Panc1 (cell line): ENCODE results near the gene NOTCH3. TPM values are rescaled to one million over a fixed set of nuclear protein-coding genes. Genes with fewer than 3 reads are reported as not detected.
A peak's percentile ranks its signal among the peaks of the same experiment; 100 is the strongest.

Source experiments
- ATAC-seq: fragments of 200-7000 bp; cut with Tn5 transposase; 2 replicates; pipeline ENCODE4 v1.9.1; 2020; ENCODE audit warnings: mild to moderate bottlenecking, moderate library complexity
- BruUV-seq: library from RNA; stranded (reverse); fragments of 400-500 nt; replicated peaks from 2 replicates; lab custom pipeline; 2021; lab: Mats Ljungman, UMichigan
- CTCF ChIA-PET: fragments of 300-600 bp; sonication (Branson Sonifier 250); formaldehyde crosslinking; loops from one replicate; lab custom pipeline; 2022; ENCODE audit warnings: antibody characterized with exemption; lab: Charles Lee
- POLR2A ChIA-PET: fragments of 300-600 bp; sonication (Branson Sonifier 250); formaldehyde crosslinking; loops from one replicate; lab custom pipeline; 2022; ENCODE audit warnings: antibody characterized with exemption; lab: Charles Lee
- DNase-seq: peaks from one replicate; pipeline ENCODE4 v3.0.0-alpha.2; 2010; ENCODE audit warnings: low read depth, low spot score
- H3K27ac ChIP-seq: 2 replicates; pipeline ENCODE4 v1.5.1; 2011; ENCODE audit warnings: mild to moderate bottlenecking, low read length, inconsistent platforms
- H3K27me3 ChIP-seq: fragments of 200-500 bp; sonication (Bioruptor generic); 2 replicates; pipeline ENCODE4 v1.6.0; 2014; ENCODE audit warnings: low read length, inconsistent platforms; ENCODE audit not compliant: control insufficient read depth, insufficient read depth
- H3K36me3 ChIP-seq: fragments of 200-500 bp; sonication (Bioruptor generic); 2 replicates; pipeline ENCODE4 v1.5.1; 2014; ENCODE audit warnings: inconsistent platforms, mild to moderate bottlenecking, low read length, moderate library complexity; ENCODE audit not compliant: control insufficient read depth, insufficient read depth
- H3K4me1 ChIP-seq: 2 replicates; pipeline ENCODE4 v1.5.1; 2011; ENCODE audit warnings: inconsistent platforms, mild to moderate bottlenecking, low read length, moderate library complexity; ENCODE audit not compliant: control insufficient read depth, insufficient read depth
- H3K4me3 ChIP-seq, 2 experiments: 2 replicates each; pipeline ENCODE4 v1.5.1; 2011 to 2012; ENCODE audit warnings: low read depth in 2 of 2, low read length in 2 of 2, mild to moderate bottlenecking in 2 of 2, inconsistent platforms in 1 of 2, moderate library complexity in 1 of 2
- H3K9me3 ChIP-seq: fragments of 200-500 bp; sonication (Bioruptor generic); 2 replicates; pipeline ENCODE4 v1.5.1; 2014; ENCODE audit warnings: low read depth, mild to moderate bottlenecking, inconsistent platforms, low read length, moderate library complexity; ENCODE audit not compliant: control insufficient read depth, insufficient read depth
- POLR2AphosphoS5 ChIP-seq: IDR thresholded peaks from 2 replicates; pipeline ENCODE4 v1.6.1; 2012; ENCODE audit warnings: mild to moderate bottlenecking, low read depth, low read length, moderate library complexity
- REST ChIP-seq, 2 experiments: IDR thresholded peaks; 2 replicates each; pipeline ENCODE4 v1.6.1; 2011 to 2012; ENCODE audit warnings: low read depth in 2 of 2, control low read depth in 1 of 2, low read length in 1 of 2, mild to moderate bottlenecking in 1 of 2, moderate library complexity in 1 of 2; ENCODE audit not compliant: insufficient read depth in 1 of 2
- SIN3A ChIP-seq: IDR thresholded peaks from 2 replicates; pipeline ENCODE4 v1.6.1; 2012; ENCODE audit warnings: low read depth, mild to moderate bottlenecking, low read length, moderate library complexity, borderline replicate concordance; ENCODE audit not compliant: insufficient read depth
- TCF7L2 ChIP-seq: IDR thresholded peaks from 2 replicates; pipeline ENCODE4 v1.6.1; 2011; ENCODE audit warnings: mild to moderate bottlenecking, low read depth, low read length, inconsistent platforms
- in situ Hi-C: cut with HindIII; loops from 2 replicates; pipeline ENCODE4 v1.10.0; 2016; ENCODE audit warnings: low sequenced_read_pairs, low pct_unique_long_range_greater_than_20kb
- intact Hi-C: fragments of 100-400 bp; cut with micrococcal nuclease; formaldehyde crosslinking; loops from one replicate; pipeline ENCODE4 v1.10.0; 2022; ENCODE audit not compliant: unreplicated experiment
- total RNA-seq: library from RNA; stranded (reverse); gene quantifications from one replicate; pipeline ENCODE4 v1.2.1, GENCODE V29; 2021; ENCODE audit not compliant: unreplicated experiment
- TF ChIP-seq, protein P1 (sequence below): fragments of 450-650 bp; IDR thresholded peaks from 2 replicates; pipeline ENCODE4 v1.5.1; 2017; ENCODE audit warnings: mild to moderate bottlenecking

The NOTCH3 gene
- total RNA-seq, 1 experiment from 2014 or later, result 5.3 TPM

GRCh38 chr19:15115080-15115479 lies 85.7 kb downstream of the NOTCH3 start:
- H3K27ac ChIP-seq, result no peak overlapping the region
- no TSS peak for BruUV-seq
- intact Hi-C loops (no loop called here), in situ Hi-C loops (no loop called here)
- H3K9me3 ChIP-seq, result no peaks in the 10 kb centered on the region
- no peaks in the 10 kb centered on the region for H3K4me1 ChIP-seq
- no peaks in the 10 kb centered on the region for H3K36me3 ChIP-seq
- H3K4me3 ChIP-seq, result no peak overlapping the region
- POLR2A ChIA-PET, result no interaction called here
- TF ChIP-seq TCF7L2 (no peak), POLR2AphosphoS5 (no peak), SIN3A (no peak), REST (IDR thresholded peaks at IDR 0.05; ENCODE audit: insufficient read depth in 1 of 2, low read depth in 2 of 2, low read length in 1 of 2) (no peak)
- TF ChIP-seq, protein P1, sequence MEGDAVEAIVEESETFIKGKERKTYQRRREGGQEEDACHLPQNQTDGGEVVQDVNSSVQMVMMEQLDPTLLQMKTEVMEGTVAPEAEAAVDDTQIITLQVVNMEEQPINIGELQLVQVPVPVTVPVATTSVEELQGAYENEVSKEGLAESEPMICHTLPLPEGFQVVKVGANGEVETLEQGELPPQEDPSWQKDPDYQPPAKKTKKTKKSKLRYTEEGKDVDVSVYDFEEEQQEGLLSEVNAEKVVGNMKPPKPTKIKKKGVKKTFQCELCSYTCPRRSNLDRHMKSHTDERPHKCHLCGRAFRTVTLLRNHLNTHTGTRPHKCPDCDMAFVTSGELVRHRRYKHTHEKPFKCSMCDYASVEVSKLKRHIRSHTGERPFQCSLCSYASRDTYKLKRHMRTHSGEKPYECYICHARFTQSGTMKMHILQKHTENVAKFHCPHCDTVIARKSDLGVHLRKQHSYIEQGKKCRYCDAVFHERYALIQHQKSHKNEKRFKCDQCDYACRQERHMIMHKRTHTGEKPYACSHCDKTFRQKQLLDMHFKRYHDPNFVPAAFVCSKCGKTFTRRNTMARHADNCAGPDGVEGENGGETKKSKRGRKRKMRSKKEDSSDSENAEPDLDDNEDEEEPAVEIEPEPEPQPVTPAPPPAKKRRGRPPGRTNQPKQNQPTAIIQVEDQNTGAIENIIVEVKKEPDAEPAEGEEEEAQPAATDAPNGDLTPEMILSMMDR, result no peak
- CTCF ChIA-PET, result interaction anchor here (0.5 kb wide), 1 partner anchor 23 kb away, joined by 10 read pairs; no protein-coding TSS in a partner anchor
- H3K27me3 ChIP-seq, result no peaks in the 10 kb centered on the region
- DNase-seq, result no peak
- ATAC-seq, result peak; percentile 43; the same call in 1 of the 2 replicates

DNA sequence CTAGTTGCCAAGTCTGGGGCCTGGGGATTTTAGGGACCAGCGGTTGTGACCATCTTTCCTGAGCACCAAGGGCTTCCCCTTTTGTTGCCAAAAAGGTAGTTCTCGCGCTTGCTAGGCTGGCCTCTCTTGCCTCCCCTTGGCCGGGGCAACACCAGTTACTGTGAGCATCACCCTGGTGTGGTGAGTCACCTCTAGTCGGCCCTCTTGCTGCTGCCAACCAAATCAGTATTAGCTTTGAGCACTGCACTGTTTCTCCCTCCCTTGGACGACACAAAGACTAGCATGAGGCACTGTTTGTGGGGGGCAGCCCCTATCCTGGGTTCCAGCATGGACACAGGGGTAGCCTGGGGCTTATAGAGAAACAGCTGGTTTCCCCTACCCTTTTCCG lies 86.6 kb downstream of the NOTCH3 start:
- DNase-seq (no peak), ATAC-seq (peak; percentile 62)
- no peaks in the 10 kb centered on the region for H3K27me3 ChIP-seq
- CTCF ChIA-PET, result no interaction called here
- no peaks in the 10 kb centered on the region for H3K36me3 ChIP-seq
- TF ChIP-seq, protein P1, result no peak
- TF ChIP-seq POLR2AphosphoS5 (no peak; the same call in 1 of the 2 replicates), REST (IDR thresholded peaks at IDR 0.05; ENCODE audit: insufficient read depth in 1 of 2, low read depth in 2 of 2, low read length in 1 of 2) (no peak), SIN3A (no peak), TCF7L2 (no peak)
- intact Hi-C loops (no loop called here), in situ Hi-C loops (no loop called here)
- H3K9me3 ChIP-seq, result no peaks in the 10 kb centered on the region
- H3K4me1 ChIP-seq, result no peaks in the 10 kb centered on the region
- POLR2A ChIA-PET, result no interaction called here
- H3K27ac ChIP-seq, result no peak overlapping the region
- no TSS peak for BruUV-seq
- no peak overlapping the region for H3K4me3 ChIP-seq
